H1 (cell line): ENCODE results near the gene NUDT7. TPM values are rescaled to one million over a fixed set of nuclear protein-coding genes. Genes with fewer than 3 reads are reported as not detected.
A peak's percentile ranks its signal among the peaks of the same experiment; 100 is the strongest.

Experiments
- ASH2L ChIP-seq: fragments of 200-600, 300-600 bp; sonication (generic); IDR thresholded peaks from one replicate; pipeline ENCODE4 v1.7.1; 2017; ENCODE audit warnings: low read length
- ATF2 ChIP-seq: IDR thresholded peaks from 2 replicates; pipeline ENCODE4 v1.6.1; 2012; ENCODE audit warnings: low read length, inconsistent platforms
- BACH1 ChIP-seq: IDR thresholded peaks from 2 replicates; pipeline ENCODE4 v1.6.1; 2012; ENCODE audit warnings: low read length, improper control_type of control experiment
- CBX5 ChIP-seq: fragments of 300-800, 300-1000 bp; sonication (generic); IDR thresholded peaks from 2 replicates; pipeline ENCODE4 v1.7.1; 2016; ENCODE audit warnings: antibody characterized with exemption, low read length, low read depth
- EP300 ChIP-seq, 2 experiments: IDR thresholded peaks; 1 replicate in 1 of 2; 2 replicates in 1 of 2; pipeline ENCODE4 v1.6.1; 2011 to 2012; ENCODE audit warnings: low read depth in 2 of 2, low read length in 2 of 2, mild to moderate bottlenecking in 2 of 2, borderline replicate concordance in 1 of 2, inconsistent platforms in 1 of 2, moderate library complexity in 1 of 2
- GTF2F1 ChIP-seq: IDR thresholded peaks from 2 replicates; pipeline ENCODE4 v1.6.1; 2012; ENCODE audit warnings: low read depth, low read length, improper control_type of control experiment, borderline replicate concordance
- HDAC2 ChIP-seq, 2 experiments: fragments of 300-600 bp in 1 of 2; sonication (generic) in 1 of 2; IDR thresholded peaks; 2 replicates each; pipeline ENCODE4 v1.6.1; 2011 to 2012; ENCODE audit warnings: low read depth in 2 of 2, low read length in 2 of 2, mild to moderate bottlenecking in 2 of 2, moderate library complexity in 2 of 2, borderline replicate concordance in 1 of 2, inconsistent platforms in 1 of 2
- HDAC6 ChIP-seq: IDR thresholded peaks from one replicate; pipeline ENCODE4 v1.7.1; 2012; ENCODE audit warnings: low read depth, mild to moderate bottlenecking, inconsistent platforms, low read length, moderate library complexity
- JUND ChIP-seq: IDR thresholded peaks from 2 replicates; pipeline ENCODE4 v1.6.1; 2011; ENCODE audit warnings: mild to moderate bottlenecking, improper control_type of control experiment, low read length
- KDM4A ChIP-seq: IDR thresholded peaks from one replicate; pipeline ENCODE4 v1.7.1; 2012; ENCODE audit warnings: low read depth, mild to moderate bottlenecking, moderate library complexity, low read length, inconsistent platforms; ENCODE audit not compliant: severe bottlenecking
- MAFK ChIP-seq: IDR thresholded peaks from 2 replicates; pipeline ENCODE4 v1.6.1; 2012; ENCODE audit warnings: low read depth, mild to moderate bottlenecking, improper control_type of control experiment, low read length
- PHF8 ChIP-seq: fragments of 200-600 bp; sonication (generic); conservative IDR thresholded peaks from 2 replicates; pipeline ENCODE4 v1.7.1; 2012; ENCODE audit warnings: low read depth, mild to moderate bottlenecking, inconsistent platforms, low read length, moderate library complexity
- POU5F1 ChIP-seq: IDR thresholded peaks from 2 replicates; pipeline ENCODE4 v1.6.1; 2011; ENCODE audit warnings: low read depth, mild to moderate bottlenecking, low read length, moderate library complexity
- RAD21 ChIP-seq, 2 experiments: IDR thresholded peaks in 1 of 2; conservative IDR thresholded peaks in 1 of 2; 2 replicates each; pipeline ENCODE4 v1.6.1; 2011; ENCODE audit warnings: low read depth in 2 of 2, low read length in 2 of 2, improper control_type of control experiment in 1 of 2, inconsistent platforms in 1 of 2, mild to moderate bottlenecking in 1 of 2, moderate library complexity in 1 of 2
- RNF2 ChIP-seq: fragments of 200-900, 300-1000 bp; sonication (generic); IDR thresholded peaks from 2 replicates; pipeline ENCODE4 v1.7.1; 2016; ENCODE audit warnings: borderline replicate concordance, low read depth, mild to moderate bottlenecking, antibody characterized with exemption, low read length; ENCODE audit not compliant: poor library complexity, severe bottlenecking; ENCODE audit errors: missing control alignments
- RXRA ChIP-seq: IDR thresholded peaks from 2 replicates; pipeline ENCODE4 v1.6.1; 2011; ENCODE audit warnings: low read depth, mild to moderate bottlenecking, low read length, moderate library complexity; ENCODE audit not compliant: insufficient read depth
- SP2 ChIP-seq: IDR thresholded peaks from 2 replicates; pipeline ENCODE4 v1.6.1; 2012; ENCODE audit warnings: mild to moderate bottlenecking, low read length, inconsistent platforms
- SP4 ChIP-seq: IDR thresholded peaks from 2 replicates; pipeline ENCODE4 v1.6.1; 2012; ENCODE audit warnings: low read length, inconsistent platforms
- SUZ12 ChIP-seq: fragments of 200-600 bp; sonication (generic); IDR thresholded peaks from 2 replicates; pipeline ENCODE4 v1.6.1; 2012; ENCODE audit warnings: mild to moderate bottlenecking, inconsistent platforms, low read length, moderate library complexity, mixed read lengths
- TAF1 ChIP-seq: IDR thresholded peaks from 2 replicates; pipeline ENCODE4 v1.6.1; 2011; ENCODE audit warnings: mild to moderate bottlenecking, low read depth, low read length
- TCF12 ChIP-seq: IDR thresholded peaks from 2 replicates; pipeline ENCODE4 v1.6.1; 2011; ENCODE audit warnings: low read depth, mild to moderate bottlenecking, low read length
- ZNF274 ChIP-seq: IDR thresholded peaks from 2 replicates; pipeline ENCODE4 v1.7.0; 2012; ENCODE audit warnings: low read length, borderline replicate concordance; ENCODE audit errors: extremely low read depth
- polyA plus RNA-seq, 7 experiments: library from polyadenylated mRNA; depleted of rRNA in 3 of 7; stranded (reverse) in 5 of 7; unstranded in 2 of 7; fragments of >200 nt in 5 of 7; fragments of 200-250 nt in 2 of 7; gene quantifications; 1 replicate in 5 of 7; 2 replicates in 1 of 7; 4 replicates in 1 of 7; pipeline versions ENCODE4 v1.2.1 to v1.2.3, GENCODE V29; 2011 to 2013; ENCODE audit warnings: missing spikeins in 2 of 7, mixed read lengths in 2 of 7
- total RNA-seq: library from RNA; stranded (reverse); fragmentation: NEBNext Ultra II Directional; extraction: Animal tissue kit (Norgen Biotek cat#: 25700); gene quantifications from 2 replicates; pipeline ENCODE4 v1.2.1, GENCODE V29; 2021

The NUDT7 gene
- total and polyA plus RNA-seq, 2 of the 8 experiments (the other 6 are each of a cell fraction or from before 2014, with no cell fraction given): 8.8 to 19.7 TPM

- TF ChIP-seq KDM4A: peak; percentile 88
- no peak for TF ChIP-seq MAFK
- peak; percentile 86 for TF ChIP-seq TAF1
- no peak for TF ChIP-seq RNF2
- TF ChIP-seq RXRA: no peak
- TF ChIP-seq SP2: no peak
- TF ChIP-seq HDAC6: no peak
- TF ChIP-seq TCF12: no peak
- TF ChIP-seq PHF8: peak; percentile 71
- TF ChIP-seq JUND: no peak
- TF ChIP-seq BACH1: no peak
- peak; percentile 20 to 27; a peak in 2 of 4 replicates for TF ChIP-seq RAD21 (IDR thresholded peaks at IDR 0.05 in 1 of 2, conservative IDR thresholded peaks at IDR 0.05 in 1 of 2; ENCODE audit: low read depth in 2 of 2, low read length in 2 of 2)
- TF ChIP-seq SUZ12: no peak
- no peak for TF ChIP-seq GTF2F1
- no peak for TF ChIP-seq ZNF274
- no peak for TF ChIP-seq CBX5
- no peak for TF ChIP-seq ATF2
- peak; percentile 65 for TF ChIP-seq ASH2L
- TF ChIP-seq POU5F1: no peak
- TF ChIP-seq SP4: no peak
- TF ChIP-seq EP300 (IDR thresholded peaks at IDR 0.05; ENCODE audit: borderline replicate concordance in 1 of 2, low read depth in 2 of 2, low read length in 2 of 2): no peak
- TF ChIP-seq HDAC2 (IDR thresholded peaks at IDR 0.05; ENCODE audit: borderline replicate concordance in 1 of 2, low read depth in 2 of 2, low read length in 2 of 2): no peak
Observed at GRCh38 chr16:77722309-77723107, at the start of gene NUDT7 (continued).
